Measurements from ENCODE around the gene PCDH10. TPM values are rescaled to one million over a fixed set of nuclear protein-coding genes. Genes with fewer than 3 reads are reported as not detected.

Gene PCDH10
- total RNA-seq, 4 donors from 2014 or later, result 2.5 to 10.5 (median 3.5) TPM

- 2 to 3% methylated on average over 13 to 26 of the region's 26 CpGs for WGBS, 2 donors
- H3K9me3 ChIP-seq, result no peaks in the 10 kb centered on the region
- DNase-seq (ENCODE audit: low spot score in 2 of 2), result no peak
- peak overlapping the region; percentile 41 to 58 (median 50) for H3K4me3 ChIP-seq
- peak overlapping the region; percentile 61 to 77 (median 68) for H3K27ac ChIP-seq
- no peaks in the 10 kb centered on the region for H3K36me3 ChIP-seq
- peaks cover 0 to 47% of the 10 kb centered on the region in 2 donors for H3K27me3 ChIP-seq
- peaks cover 0 to 60% (median 3%) of the 10 kb centered on the region in 4 donors for H3K4me1 ChIP-seq
- no peak for TF ChIP-seq EP300 (IDR thresholded peaks at IDR 0.05)
- no peak for TF ChIP-seq CTCF (IDR thresholded peaks at IDR 0.05)
- no peak for TF ChIP-seq POLR2A (IDR thresholded peaks at IDR 0.05)
Measured at GRCh38 chr4:133152330-133152821, 3.3 kb downstream of the PCDH10 start.

- Histone ChIP-seq H3K27me3 (peaks cover 0 to 46% of the 10 kb centered on the region in 2 donors), H3K36me3 (no peaks in the 10 kb centered on the region), H3K27ac (peak overlapping the region; percentile 61 to 77 (median 68)), H3K4me3 (peak overlapping the region; percentile 41 to 58 (median 50)), H3K4me1 (peaks cover 0 to 54% (median 3%) of the 10 kb centered on the region in 4 donors), H3K9me3 (no peaks in the 10 kb centered on the region)
- WGBS, 2 donors, result 2 to 5% methylated on average over 20 of the region's 20 CpGs
- TF ChIP-seq CTCF (IDR thresholded peaks at IDR 0.05) (no peak), POLR2A (IDR thresholded peaks at IDR 0.05) (no peak), EP300 (IDR thresholded peaks at IDR 0.05) (no peak)
- no peak for DNase-seq (ENCODE audit: low spot score in 2 of 2)
Measured at GRCh38 chr4:133152831-133153481, 3.9 kb downstream of the PCDH10 start.

DNA sequence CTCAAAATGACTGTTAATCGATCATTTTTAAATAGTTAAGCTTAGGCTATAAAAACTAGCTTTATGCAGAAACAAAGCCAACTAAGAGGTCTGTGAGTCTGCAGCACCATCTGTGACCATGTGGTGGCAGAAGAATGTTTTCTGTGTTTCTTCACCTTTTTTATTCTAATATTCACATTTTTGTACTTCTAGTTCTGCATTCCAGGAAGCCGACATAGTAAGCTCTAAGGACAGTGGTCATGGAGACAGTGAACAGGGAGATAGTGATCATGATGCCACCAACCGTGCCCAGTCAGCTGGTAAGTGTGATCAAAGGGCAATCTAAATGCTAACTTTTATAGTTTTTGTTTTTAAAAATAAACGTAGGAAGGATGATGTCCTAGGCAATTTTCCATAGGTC is 5.6 kb downstream of the PCDH10 start:
- peaks cover 0 to 39% (median 3%) of the 10 kb centered on the region in 4 donors for H3K4me1 ChIP-seq
- no peaks in the 10 kb centered on the region for H3K9me3 ChIP-seq
- no peak for DNase-seq (ENCODE audit: low spot score in 2 of 2)
- H3K27me3 ChIP-seq, result peaks cover 0 to 35% of the 10 kb centered on the region in 2 donors
- peak overlapping the region in 2 of 4 donors; percentile 21 to 77 for H3K27ac ChIP-seq
- 12 to 20% methylated on average over 4 of the region's 4 CpGs for WGBS, 2 donors
- H3K4me3 ChIP-seq, result no peak overlapping the region
- no peak for TF ChIP-seq EP300 (IDR thresholded peaks at IDR 0.05)
- TF ChIP-seq POLR2A (IDR thresholded peaks at IDR 0.05), result no peak
- TF ChIP-seq CTCF (IDR thresholded peaks at IDR 0.05), result peak; percentile 27 to 62 (median 48)
- H3K36me3 ChIP-seq, result no peaks in the 10 kb centered on the region

DNA sequence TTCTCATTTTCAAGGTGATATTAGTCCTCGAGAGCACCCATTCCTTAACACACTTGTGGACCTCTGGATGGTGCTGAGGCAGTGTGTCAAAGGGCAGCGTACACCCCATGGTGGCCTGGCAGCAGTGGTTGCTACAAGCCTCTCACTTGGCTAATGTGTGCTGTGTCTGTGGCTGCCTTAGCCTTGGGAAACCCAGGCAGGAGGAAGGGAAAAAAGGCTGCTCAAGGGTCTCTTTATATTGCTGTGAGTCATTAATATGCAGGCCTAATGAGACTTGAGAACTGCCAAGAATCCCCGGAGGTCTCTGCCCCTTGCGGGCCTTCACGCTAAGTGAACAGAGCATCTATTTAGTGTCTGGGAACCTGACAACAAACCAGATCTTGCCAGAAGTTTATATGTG is 7.0 kb downstream of the PCDH10 start:
- no peaks in the 10 kb centered on the region for H3K36me3 ChIP-seq
- no peak for DNase-seq (ENCODE audit: low spot score in 2 of 2)
- no peak overlapping the region for H3K4me3 ChIP-seq
- peaks cover 0 to 25% (median 0%) of the 10 kb centered on the region in 4 donors for H3K4me1 ChIP-seq
- TF ChIP-seq EP300 (IDR thresholded peaks at IDR 0.05), result peak; percentile 39 to 57
- no peak for TF ChIP-seq CTCF (IDR thresholded peaks at IDR 0.05)
- H3K27me3 ChIP-seq, result peaks cover 0 to 22% of the 10 kb centered on the region in 2 donors
- peak overlapping the region; percentile 14 to 70 (median 50) for H3K27ac ChIP-seq
- no peaks in the 10 kb centered on the region for H3K9me3 ChIP-seq
- 42 to 45% methylated on average over 5 of the region's 5 CpGs for WGBS, 2 donors

DNA sequence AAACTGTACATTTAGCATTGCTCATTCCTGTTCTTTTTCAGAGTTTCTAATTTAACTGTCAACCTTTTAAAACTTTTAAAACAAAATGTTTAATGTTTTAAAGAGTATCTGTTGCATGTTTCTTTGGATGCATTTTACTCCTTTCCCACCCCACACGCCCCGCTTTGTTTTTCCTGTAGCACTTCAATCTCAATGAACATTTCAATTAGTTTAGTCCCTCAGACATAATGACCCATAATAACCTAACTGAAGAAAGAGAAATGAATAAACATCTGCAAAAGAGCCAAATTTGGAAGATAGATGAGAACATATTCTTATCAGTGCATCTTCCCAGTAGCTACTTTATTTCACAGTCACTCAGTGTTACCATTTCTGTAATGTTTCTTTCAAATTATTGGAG is 7.5 kb downstream of the PCDH10 start:
- 50 to 54% methylated on average over 2 of the region's 2 CpGs for WGBS, 2 donors
- peaks cover 0 to 17% of the 10 kb centered on the region in 2 donors for H3K27me3 ChIP-seq
- TF ChIP-seq POLR2A (IDR thresholded peaks at IDR 0.05) (no peak), EP300 (IDR thresholded peaks at IDR 0.05) (no peak), CTCF (IDR thresholded peaks at IDR 0.05) (no peak)

More for the DNA sequence above, 7.5 kb downstream of the PCDH10 start:
- H3K4me3 ChIP-seq, result no peak overlapping the region
- no peak for DNase-seq (ENCODE audit: low spot score in 2 of 2)
- H3K36me3 ChIP-seq, result no peaks in the 10 kb centered on the region
- H3K4me1 ChIP-seq, result peaks cover 0 to 21% (median 0%) of the 10 kb centered on the region in 4 donors
- peak overlapping the region in 3 of 4 donors; percentile 33 to 68 (median 47) for H3K27ac ChIP-seq
- no peaks in the 10 kb centered on the region for H3K9me3 ChIP-seq
